ENCODE data around the gene ITPR2.

DNA sequence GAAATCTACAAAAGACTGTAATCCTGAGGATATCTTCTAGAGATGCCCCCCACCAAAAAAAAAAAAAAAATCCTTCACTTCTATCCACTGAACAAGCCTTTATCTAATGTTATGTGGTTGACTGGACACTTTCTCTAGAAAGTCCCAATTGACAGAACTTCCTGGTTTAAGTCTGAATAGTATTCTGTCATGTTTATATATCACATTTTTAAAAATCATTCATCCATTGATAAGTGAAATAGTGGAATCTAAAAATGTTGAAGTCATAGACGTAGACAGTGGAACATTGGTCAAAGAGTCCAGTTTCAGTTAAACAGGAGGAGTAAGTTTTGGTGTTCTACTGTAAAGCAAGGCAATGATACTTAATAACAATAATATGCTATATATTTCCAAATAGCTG is 340.6 kb downstream of the ITPR2 start:
- no peak for TF ChIP-seq TGIF2 (CRISPR knock-in tag; IDR thresholded peaks at IDR 0.05)
- TF ChIP-seq, protein P1, sequence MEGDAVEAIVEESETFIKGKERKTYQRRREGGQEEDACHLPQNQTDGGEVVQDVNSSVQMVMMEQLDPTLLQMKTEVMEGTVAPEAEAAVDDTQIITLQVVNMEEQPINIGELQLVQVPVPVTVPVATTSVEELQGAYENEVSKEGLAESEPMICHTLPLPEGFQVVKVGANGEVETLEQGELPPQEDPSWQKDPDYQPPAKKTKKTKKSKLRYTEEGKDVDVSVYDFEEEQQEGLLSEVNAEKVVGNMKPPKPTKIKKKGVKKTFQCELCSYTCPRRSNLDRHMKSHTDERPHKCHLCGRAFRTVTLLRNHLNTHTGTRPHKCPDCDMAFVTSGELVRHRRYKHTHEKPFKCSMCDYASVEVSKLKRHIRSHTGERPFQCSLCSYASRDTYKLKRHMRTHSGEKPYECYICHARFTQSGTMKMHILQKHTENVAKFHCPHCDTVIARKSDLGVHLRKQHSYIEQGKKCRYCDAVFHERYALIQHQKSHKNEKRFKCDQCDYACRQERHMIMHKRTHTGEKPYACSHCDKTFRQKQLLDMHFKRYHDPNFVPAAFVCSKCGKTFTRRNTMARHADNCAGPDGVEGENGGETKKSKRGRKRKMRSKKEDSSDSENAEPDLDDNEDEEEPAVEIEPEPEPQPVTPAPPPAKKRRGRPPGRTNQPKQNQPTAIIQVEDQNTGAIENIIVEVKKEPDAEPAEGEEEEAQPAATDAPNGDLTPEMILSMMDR (CRISPR knock-in tag; IDR thresholded peaks at IDR 0.05) = no peak
